ENCODE results near the gene AJAP1. TPM values are rescaled to one million over a fixed set of nuclear protein-coding genes. Genes with fewer than 3 reads are reported as not detected.
A peak's percentile ranks its signal among the peaks of the same experiment; 100 is the strongest.

Gene AJAP1
- total RNA-seq, 1 experiment from 2014 or later = not detected

DNA sequence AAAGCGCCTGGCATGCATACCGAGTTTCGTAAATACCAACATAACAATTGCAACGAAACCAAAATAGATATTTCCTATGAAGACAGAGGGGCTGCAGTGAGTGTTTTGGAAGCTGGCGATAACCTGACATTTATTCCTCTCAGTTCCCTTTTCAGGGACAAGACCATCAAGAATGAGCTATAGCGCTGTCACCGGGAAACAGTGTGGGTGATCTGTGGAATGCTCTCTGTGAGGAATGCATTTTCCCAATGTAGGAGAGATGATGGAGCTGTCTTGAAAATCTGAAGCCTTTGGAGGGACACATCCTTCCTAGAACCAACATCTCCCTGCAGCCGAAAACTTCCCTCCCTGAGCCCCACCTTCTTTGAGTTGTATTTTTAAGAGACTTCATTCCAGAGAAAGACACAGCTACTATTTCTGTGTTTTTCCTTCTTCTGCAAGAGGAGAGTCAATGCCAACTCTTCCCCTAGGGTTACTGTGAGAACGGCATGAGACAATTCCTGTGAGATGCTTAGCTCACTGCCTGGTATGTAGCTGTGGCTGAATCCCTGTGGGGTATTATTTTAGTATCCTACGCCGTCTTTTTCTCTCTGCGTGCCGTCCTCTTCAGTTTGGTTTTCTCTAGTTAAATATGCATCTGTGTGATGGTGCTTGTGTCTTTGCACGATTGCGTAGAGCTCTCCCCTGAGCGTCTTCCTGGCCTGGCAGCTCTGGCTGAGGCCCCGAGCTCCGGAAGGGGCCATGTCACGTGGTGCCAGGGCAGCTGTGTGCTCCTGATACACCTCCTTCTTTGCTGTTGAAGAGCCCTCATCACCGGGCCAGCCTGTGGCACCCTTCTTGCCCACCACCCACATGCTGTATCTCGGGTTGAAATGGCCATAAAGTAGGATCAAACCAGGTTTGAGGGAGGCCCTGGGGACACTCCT, 45.2 kb downstream of the AJAP1 start:
- DNase-seq (ENCODE audit: low spot score) = no peak

DNA sequence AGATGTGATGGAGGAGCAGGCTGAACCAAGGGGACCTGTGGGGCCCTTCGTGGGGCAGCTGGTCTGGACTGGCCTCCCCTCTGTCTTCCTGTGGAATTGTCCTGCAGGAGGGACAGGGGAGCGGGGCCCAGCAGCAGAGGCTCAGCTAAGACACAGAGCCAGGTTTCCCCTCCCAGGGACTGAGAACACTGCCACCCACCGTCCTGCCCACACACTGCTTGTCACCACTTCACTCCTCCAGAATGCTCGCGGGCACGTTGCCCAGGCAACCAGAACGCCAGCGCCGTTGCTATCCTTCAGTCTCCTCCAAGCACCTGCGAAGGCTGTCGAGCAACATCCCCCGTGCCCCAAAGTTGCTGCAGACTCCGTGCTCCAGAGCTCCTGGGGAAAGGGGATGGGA, 46.4 kb downstream of the AJAP1 start:
- no peak for DNase-seq (ENCODE audit: low spot score)

DNA sequence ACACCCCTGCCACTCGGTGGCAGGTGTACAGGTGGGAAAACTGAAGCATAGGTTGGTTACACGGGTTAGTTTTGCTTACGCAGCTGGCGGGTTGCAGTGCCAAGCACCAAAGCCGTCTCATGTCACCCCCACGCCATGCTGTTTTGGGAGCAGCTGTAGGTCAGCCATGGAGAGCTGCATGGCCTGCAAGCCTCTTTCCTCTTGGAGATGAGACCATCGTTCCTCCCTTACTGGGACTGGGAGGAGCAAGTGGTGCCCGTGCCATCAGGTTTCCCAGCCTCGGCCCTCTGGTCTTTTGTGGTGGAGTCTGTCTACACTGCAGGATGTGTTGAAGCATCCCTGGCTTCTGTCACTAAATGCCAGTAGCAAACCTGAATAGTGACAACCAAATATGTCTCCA, 46.9 kb downstream of the AJAP1 start:
- no peak for DNase-seq (ENCODE audit: low spot score)

DNA sequence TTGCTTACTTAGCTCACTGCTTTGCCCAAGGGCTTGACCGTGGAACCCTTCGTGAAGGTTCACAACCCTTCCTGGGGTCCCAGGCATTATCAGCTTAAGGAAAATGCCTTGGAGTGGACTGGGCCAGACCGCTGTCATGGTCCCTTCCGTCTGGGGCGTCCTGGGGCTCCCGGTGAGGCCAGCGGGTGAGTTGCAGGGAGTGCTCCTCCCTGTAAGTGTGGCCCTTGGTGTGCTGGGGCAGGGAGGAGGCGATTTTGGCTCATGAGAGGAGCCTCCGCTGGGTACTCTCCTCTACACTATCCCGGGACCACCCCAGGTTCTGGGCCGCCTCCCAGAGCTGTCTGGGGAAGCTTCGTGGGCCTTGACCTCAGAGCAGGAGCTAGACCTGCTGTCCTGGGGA, 48.1 kb downstream of the AJAP1 start:
- DNase-seq (ENCODE audit: low spot score) = no peak

GRCh38 chr1:4702932-4703331, 48.5 kb downstream of the AJAP1 start:
- DNase-seq (ENCODE audit: low spot score) = peak; percentile 39

DNA sequence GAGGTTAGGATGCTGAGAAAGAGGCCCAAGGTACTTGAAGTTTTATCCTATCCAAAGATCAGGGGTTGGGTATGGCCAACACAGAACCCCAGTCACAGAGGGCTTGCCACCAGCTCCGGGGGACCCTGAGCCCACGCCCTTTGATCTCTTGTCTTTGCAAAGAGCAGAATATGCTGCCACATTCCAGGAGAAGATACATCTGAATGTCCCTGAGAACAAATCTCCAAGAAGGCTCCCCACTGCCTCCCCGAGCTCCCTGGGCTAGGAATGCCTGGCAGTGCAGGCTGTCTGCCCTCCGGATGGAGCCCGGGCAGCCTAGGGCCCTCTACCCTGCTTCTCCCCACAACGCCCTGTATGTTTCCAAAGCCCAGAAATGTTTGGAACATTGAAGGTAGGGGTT, 49.2 kb downstream of the AJAP1 start:
- no peak for DNase-seq (ENCODE audit: low spot score)

GRCh38 chr1:4708840-4709507, 54.6 kb downstream of the AJAP1 start:
- DNase-seq (ENCODE audit: low spot score) = no peak

DNA sequence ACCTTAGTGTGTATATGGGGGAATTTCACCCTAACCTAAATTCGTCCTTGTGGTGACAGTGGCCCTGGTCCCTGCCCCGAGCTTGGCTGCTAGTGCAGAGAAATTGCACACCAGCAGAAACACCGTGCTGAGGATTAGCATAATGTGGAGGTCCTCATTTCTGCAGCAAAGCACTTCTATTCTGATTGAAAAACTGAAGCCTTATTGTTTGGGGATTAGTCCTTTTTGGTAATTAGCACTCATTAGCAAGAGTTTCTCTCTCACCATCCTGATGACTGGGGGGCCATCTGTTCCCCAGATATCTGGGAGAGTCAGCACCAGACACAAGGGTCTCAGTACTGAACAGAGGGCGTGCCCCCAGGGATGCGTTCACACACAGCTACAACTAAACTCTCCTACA, 55.2 kb downstream of the AJAP1 start:
- DNase-seq (ENCODE audit: low spot score) = no peak

- no peak for DNase-seq (ENCODE audit: low spot score)
These were observed 56.4 kb downstream of the AJAP1 start for GRCh38 chr1:4710592-4711415.

GRCh38 chr1:4711416-4712275, 57.2 kb downstream of the AJAP1 start:
- no peak for DNase-seq (ENCODE audit: low spot score)

DNA sequence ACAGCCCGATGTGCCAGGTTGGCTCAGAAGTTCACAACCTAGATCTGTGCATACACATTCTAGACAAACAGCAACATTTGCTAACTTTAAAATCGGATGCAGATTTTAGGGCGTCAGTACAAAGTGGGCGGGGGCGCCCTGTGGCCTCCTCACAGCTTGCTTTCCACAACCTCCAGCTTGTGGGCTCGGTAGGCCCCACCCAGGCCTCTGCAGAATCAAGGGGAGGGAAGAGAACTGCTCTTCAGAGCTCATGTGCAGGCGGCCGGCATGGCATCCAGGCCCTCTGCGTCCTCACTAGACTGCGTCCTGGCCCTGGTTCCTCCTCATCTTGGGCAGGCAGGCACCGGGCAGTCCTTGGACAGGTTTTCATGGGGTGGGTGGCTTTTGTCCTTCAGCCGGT, 59.3 kb downstream of the AJAP1 start:
- no peak for DNase-seq (ENCODE audit: low spot score)

GRCh38 chr1:4716406-4716805, 62.0 kb downstream of the AJAP1 start:
- DNase-seq (ENCODE audit: low spot score) = no peak

DNA sequence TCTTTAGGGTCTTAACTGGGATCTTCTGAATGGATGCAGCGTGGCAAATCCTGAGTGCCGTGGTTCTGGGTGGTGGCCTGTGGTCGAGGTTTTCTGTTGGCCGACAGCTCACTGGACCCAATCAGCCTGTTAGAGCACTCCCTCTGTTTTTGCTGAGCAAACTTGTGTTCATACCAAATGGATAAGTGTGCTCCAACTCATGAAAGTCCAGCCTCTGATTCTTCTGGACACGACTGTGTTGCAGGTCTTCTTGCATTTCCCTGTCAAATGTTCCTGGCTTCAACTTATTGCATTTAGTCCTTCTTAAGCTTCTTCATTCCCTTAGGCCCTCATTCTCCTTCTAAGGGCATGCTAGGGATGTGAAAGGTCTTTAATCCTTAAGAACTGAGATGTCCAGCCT, 63.7 kb downstream of the AJAP1 start:
- DNase-seq (ENCODE audit: low spot score) = no peak

DNA sequence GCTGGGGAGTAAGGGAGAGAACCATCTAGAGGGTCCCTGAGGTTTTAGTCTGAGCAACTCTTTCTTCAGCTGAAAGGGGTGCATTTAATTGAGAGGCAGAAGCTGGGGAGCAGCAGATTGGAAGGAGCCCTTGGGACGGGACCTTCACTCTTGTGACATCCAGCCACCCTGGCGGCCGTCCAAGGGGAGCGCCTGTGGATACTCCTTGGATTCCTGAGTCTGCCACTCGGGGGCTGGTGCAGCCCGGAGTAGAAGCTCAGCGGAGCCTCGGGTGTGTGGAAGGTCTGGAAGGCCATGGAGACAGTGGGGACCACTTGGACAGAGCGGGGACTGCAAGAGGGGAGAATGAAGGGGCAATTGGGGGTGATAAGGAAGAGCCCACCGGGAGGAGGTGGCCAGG, 68.7 kb downstream of the AJAP1 start:
- no peak for DNase-seq (ENCODE audit: low spot score)

- no peak for DNase-seq (ENCODE audit: low spot score)
These were observed 69.6 kb downstream of the AJAP1 start for GRCh38 chr1:4724001-4724400.

GRCh38 chr1:4724695-4725250, 70.4 kb downstream of the AJAP1 start:
- no peak for DNase-seq (ENCODE audit: low spot score)

GRCh38 chr1:4725416-4725815, 71.0 kb downstream of the AJAP1 start:
- DNase-seq (ENCODE audit: low spot score) = no peak

- DNase-seq (ENCODE audit: low spot score) = no peak
These were observed 72.4 kb downstream of the AJAP1 start for GRCh38 chr1:4726620-4727341.

- DNase-seq (ENCODE audit: low spot score) = no peak
These were observed 74.1 kb downstream of the AJAP1 start for GRCh38 chr1:4728319-4729089.

DNA sequence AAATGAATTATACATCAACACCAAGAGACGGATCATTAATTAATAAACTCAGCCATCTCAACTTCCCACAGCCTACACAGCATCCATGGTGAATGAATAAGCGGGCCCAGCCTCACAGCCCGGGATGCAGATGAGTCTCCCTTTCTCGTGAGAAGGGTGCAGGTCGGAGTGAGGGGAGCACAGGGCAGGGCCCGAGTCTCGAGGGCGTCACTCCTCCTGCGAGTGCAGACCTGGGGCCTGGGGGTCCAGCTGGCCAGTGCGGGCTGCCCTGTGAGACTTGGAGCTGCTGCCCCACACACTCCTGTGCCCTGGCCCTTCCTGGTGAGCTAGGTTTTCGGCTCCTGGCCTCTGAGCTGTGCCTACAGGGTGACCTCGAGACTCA, 74.7 kb downstream of the AJAP1 start:
- no peak for DNase-seq (ENCODE audit: low spot score)
